HG03571 (cell line): ENCODE data around the gene GAPVD1.
"Not testable (repeated sequence)": the region's sequence is repeated elsewhere in the genome, so short reads cannot be mapped to it uniquely, and the experiment has no call there.

Experiments
- ATAC-seq: cut with Tn5 transposase; IDR thresholded peaks from one replicate; pipeline ENCODE4 v1.9.1; 2021; ENCODE audit not compliant: unreplicated experiment

GAPVD1 gene

GRCh38 chr9:125261501-125262293 lies at the start of gene GAPVD1:
TSS of gene GAPVD1 (plus strand) at chr9:125261826. CDS start at chr9:125298922, 37,096 bp downstream.
- peak; percentile 84 for ATAC-seq

DNA sequence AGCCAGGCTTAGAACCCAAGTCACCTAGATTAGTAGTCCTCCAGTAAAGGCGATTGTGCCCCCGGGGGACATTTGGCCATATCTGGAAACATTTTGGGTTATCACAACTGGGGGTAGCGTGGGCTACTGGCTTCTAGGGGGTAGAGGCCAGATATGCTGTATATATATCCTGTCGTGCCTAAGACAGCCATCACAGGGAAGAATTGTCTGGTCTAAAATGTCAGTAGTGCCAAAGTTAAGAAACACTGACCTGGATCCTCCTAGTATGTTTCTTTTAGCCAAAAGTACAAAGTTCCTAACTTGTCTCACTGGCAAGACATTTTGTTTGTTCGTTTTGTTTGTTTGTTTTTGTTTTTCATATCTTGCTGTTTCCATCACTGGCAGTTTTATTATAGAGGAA lies 47.4 kb upstream of the GAPVD1 start:
- ATAC-seq = no peak

- ATAC-seq = no peak
Observed at GRCh38 chr9:125218621-125219020, 43.0 kb upstream of the GAPVD1 start.

- ATAC-seq = not testable (repeated sequence)
Observed at GRCh38 chr9:125224858-125225257, 36.8 kb upstream of the GAPVD1 start.

DNA sequence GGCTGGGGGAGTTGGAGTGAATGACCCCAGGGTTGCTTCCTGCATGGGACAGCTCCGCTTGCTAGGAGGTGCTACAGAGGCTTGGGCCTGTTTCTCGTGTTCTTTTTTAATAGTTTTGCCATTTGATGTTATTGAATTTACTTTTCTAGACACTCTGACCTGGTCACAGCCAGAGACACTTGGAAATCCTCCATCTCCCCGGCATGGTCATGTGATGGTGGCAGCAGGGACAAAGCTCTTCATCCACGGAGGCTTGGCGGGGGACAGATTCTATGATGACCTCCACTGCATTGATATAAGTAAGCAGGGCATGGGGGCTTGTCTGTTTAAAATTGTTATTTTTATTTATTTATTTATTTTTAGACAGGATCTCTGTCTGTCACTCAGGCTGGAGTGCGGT lies 33.9 kb upstream of the GAPVD1 start:
- ATAC-seq = no peak

DNA sequence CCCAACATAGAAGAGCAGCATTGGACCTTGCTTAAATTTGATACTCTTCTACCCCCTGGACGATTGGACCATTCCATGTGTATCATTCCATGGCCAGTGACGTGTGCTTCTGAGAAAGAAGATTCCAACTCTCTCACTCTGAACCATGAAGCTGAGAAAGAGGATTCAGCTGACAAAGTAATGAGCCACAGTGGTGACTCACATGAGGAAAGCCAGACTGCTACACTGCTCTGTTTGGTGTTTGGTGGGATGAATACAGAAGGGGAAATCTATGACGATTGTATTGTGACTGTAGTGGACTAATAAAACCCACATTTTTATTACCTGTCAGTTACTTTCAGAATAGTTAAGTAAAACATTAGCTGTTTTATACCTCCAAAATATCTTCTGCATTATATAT lies 27.9 kb upstream of the GAPVD1 start:
- ATAC-seq = no peak

GRCh38 chr9:125234099-125234498 lies 27.5 kb upstream of the GAPVD1 start:
- not testable (repeated sequence) for ATAC-seq

DNA sequence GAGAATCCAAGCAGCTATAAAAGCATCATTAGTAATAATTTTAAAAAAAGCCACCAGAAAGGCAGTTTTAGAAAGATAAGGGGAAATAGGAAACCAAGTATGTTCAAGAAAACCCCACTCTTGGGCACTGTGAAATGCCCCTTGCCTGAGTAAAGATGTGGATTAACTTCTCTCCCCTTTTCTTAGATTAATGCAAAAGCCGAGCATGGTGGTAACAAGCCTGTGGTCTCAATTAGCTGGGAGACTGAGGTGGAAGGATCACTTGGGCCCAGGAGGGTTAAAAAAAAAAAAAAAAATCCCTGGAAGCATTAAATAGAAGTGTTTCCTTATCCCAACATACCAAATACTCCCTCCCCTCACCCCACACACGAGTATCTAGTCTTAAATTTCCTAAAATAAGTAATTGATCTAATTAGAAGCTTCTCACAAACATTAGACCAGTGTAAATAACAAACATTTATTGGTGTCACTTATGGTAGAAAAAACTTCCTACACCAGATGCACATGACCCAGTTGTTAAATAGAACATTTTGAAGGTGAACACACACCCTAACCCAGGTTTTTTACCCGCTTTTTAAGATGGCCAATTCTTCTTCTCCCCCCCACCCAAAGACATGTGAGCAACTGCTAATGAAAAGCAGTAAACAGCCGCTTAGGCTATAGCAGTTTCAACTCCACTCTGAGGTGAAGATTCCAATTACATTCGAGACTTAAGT lies 25.7 kb upstream of the GAPVD1 start:
- no peak for ATAC-seq

DNA sequence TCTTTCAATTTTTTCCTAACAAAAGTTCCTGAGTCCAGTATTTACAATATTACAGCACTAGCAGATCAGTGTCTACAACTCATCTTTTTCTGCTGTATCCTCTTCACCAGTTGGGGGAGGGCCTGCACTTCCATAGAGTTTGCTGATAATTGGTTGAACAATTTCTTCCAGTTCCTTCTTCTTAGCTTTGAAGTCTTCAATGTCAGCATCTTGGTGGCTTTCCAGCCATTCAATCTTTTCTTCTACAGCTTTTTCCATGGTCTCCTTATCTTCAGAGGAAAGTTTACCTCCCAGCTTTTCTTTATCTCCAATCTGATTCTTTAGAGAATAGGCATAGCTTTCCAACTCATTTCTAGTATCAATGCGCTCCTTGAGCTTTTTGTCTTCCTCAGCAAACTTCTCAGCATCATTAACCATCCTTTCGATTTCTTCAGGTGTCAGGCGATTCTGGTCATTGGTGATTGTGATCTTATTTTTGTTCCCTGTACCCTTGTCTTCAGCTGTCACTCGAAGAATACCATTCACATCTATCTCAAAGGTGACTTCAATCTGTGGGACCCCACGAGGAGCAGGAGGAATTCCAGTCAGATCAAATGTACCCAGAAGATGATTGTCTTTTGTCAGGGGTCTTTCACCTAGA lies 25.0 kb upstream of the GAPVD1 start:
- not testable (repeated sequence) for ATAC-seq

DNA sequence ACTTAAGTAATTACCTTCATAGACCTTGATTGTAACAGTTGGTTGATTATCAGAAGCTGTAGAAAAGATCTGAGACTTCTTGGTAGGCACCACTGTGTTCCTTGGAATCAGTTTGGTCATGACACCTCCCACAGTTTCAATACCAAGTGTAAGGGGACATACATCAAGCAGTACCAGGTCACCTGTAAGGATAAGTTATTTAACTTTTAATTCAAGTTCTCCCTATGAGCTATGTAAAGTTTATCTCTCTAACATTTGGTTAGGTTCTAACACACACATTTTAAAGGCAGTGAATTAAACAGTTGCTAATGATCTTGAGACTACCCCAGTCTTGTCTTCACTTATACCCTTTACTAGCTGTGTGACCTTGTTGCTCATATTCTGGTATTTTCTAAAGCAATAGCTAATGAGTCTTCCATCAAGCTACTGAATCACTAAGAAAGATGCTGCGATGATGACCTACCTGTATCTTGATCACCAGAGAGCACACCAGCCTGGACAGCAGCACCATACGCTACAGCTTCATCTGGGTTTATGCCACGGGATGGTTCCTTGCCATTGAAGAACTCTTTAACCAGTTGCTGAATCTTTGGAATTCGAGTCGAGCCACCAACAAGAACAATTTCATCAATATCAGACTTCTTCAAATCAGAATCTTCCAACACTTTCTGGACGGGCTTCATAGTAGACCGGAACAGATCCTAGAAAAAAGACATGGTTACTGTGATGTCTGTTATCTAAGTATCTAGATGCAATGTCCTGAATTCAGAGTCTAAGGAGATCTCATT lies 23.3 kb upstream of the GAPVD1 start:
- no peak for ATAC-seq

DNA sequence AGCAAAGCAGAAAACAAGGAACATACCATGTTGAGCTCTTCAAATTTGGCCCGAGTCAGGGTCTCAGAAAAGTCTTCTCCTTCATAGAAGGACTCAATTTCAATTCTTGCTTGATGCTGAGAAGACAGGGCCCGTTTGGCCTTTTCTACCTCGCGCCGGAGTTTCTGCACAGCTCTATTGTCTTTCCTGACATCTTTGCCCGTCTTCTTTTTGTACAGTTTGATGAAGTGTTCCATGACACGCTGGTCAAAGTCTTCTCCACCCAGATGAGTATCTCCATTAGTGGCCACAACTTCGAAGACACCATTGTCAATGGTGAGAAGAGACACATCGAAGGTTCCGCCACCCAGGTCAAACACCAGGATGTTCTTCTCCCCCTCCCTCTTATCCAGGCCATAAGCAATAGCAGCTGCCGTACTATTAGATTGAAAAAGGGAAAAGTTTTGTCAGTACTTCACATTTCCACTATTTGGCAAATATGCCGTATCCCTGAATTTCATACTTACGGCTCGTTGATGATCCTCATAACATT lies 22.6 kb upstream of the GAPVD1 start:
- no peak for ATAC-seq

- ATAC-seq = no peak
Observed at GRCh38 chr9:125239631-125240597, 21.7 kb upstream of the GAPVD1 start.

DNA sequence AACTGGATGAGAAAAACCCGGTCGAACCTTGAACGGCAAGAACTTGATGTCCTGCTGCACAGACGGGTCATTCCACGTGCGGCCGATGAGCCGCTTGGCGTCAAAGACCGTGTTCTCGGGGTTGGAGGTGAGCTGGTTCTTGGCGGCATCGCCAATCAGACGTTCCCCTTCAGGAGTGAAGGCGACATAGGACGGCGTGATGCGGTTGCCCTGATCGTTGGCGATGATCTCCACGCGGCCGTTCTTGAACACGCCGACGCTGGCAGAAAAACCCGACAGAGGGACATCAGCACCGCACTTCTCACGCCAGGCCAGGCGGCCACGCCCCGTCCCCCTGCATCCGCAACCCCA lies 21.0 kb upstream of the GAPVD1 start:
- peak; percentile 11 for ATAC-seq

GRCh38 chr9:125241000-125241862 lies 20.4 kb upstream of the GAPVD1 start, which contains the start of gene HSPA5:
TSS of gene HSPA5 (minus strand) at chr9:125241343. CDS start at chr9:125241126, 217 bp downstream.
- ATAC-seq = peak; percentile 90

GRCh38 chr9:125241863-125242739 lies 19.5 kb upstream of the GAPVD1 start:
- peak; percentile 7 for ATAC-seq

GRCh38 chr9:125243792-125244260 lies 17.8 kb upstream of the GAPVD1 start:
- no peak for ATAC-seq

DNA sequence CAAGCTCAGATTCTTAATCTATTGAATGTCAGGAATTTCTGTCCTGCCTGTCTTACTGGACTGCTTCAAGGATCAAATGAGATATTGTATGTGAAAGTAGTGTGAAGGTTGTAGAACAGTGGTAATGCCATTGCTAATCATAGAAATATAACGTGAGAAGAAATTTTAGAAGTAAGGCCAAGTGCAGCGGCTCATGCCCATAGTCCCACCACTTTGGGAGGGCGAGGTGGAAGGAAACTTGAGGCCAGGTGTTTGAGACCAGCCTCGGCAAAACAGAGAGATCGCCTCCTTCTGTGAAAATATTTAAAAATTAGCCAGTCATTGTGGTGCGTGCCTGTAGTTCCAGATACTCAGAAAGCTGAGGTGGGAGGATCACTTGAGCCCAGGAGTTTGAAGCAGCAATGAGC lies 15.4 kb upstream of the GAPVD1 start:
- ATAC-seq = no peak

DNA sequence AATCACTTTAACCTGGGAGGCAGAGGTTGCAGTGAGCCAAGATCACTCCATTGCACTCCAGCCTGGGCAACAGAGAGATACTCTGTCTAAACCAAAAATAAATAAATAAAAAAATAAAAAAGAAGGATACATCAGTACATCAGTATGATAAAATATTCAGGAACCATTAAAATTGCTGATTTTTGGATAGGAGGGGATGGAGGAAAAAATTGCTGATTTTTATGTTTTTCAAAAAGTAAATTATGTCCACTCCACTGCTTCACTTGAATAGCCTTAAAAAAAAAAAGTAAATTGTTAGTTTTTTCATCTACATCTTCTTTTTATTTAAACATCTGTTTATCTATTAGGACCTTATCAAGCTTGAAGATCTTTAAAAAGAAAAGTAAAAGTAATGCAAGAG lies 7.4 kb upstream of the GAPVD1 start:
- no peak for ATAC-seq
